Activated CD4-positive, alpha-beta T cell treated with anti-CD3 and anti-CD28 coated beads, Interleukin-10, Interleukin-2, amounts not matched to agents 100 ng/mL and 50 ng/mL, durations not matched to agents 16 hours and 8 hours (primary cell): Measurements from ENCODE around the gene MANBA.
A peak's percentile ranks its signal among the peaks of the same experiment; 100 is the strongest.
"Not testable (repeated sequence)": the region's sequence is repeated elsewhere in the genome, so short reads cannot be mapped to it uniquely, and the experiment has no call there.

Experiments
- DNase-seq: peaks from one replicate; pipeline ENCODE4 v3.0.0-alpha.2; 2020

The MANBA gene

DNA sequence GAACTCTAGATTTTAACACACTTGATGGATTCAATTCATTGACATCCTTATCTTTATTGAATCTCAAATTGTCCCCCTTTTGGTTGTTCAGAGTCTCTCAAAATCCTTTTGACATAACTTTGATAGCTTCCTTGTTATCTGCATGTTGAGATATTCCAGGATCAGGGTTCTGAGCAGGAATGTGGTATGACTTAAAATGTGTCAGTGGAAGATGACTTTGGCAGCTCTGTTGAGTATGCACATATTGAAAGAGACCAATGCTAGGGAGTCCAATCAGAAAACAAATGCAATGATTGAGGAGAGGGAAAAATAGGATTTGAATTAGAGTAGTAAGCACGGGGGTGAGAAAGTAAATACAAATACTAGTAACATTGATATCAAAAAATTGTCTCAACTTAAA, 93.8 kb downstream of the MANBA start:
- DNase-seq: no peak

DNA sequence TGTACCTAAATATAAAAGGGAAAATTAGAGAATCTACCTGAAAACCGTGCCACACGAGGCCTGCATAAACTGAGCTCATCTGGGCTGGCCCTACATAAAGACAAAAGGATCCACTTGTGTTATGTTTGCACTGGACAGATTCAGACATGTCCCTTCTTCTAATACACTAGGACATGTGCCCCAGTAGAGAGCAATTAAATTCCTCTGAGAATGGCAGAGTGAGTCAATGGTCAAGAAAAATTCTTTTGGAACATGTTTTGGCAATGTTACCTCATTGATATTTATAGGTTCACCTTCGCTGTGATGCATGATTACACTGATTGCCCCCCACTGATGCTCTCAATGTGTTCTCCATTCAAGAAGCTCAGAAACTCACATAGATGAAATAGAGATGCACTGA, 95.2 kb downstream of the MANBA start:
- no peak for DNase-seq

DNA sequence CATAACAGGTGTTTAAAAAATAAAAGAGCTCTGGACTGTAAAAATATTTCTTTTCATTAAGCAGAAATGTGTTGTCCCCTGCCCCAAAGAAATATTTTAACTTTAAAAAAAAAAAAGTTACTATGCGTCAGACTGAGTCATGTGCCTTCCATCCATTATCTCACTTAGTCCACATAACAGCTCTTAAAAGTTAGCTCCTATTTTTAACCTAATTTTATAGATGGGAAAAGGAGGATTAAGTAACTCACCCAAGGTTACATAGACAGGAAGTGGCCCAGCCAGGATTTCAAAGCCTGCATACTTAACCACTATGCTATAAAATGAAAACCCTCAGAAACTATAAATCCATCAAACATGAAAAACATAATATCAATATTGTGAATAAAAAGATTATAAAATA, 97.7 kb downstream of the MANBA start:
- no peak for DNase-seq

DNA sequence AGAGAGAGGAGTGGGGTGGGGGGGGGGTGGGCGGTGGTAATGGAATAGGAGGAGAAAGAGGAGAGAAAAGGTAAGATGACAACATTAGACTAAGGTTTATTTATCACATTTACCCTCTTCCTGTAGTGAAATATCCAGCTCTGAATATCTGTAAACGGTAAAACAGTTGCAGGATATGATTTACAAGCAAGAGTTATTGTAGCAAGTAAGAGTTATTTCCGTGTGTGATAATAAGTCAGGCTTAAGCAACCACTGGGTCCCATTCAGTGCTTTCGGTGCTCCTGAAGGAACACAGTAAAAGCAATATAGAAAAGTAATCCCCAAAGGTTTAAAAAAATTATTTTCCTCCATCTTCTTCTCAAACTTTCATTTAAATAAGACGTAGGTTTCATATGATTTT, 103.6 kb downstream of the MANBA start:
- no peak for DNase-seq

DNA sequence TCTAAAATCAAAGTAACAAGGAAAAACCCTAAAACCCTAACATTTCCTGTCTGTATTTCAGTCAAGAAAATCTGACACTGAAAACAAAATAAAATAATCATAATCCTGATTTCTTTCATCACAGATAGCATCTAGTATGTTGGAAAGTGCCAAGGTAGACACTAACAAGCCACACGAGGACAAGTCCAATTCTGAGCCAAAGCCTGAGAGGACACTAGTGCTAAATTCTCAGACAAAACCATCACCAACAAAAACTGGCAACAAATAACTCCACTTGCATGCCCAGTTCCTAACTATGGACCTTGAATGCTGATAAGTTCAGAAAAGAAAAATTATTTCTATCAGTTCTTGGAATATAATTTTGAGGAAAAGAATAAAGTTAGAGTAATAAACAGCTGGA, 113.7 kb downstream of the MANBA start:
- no peak for DNase-seq

DNA sequence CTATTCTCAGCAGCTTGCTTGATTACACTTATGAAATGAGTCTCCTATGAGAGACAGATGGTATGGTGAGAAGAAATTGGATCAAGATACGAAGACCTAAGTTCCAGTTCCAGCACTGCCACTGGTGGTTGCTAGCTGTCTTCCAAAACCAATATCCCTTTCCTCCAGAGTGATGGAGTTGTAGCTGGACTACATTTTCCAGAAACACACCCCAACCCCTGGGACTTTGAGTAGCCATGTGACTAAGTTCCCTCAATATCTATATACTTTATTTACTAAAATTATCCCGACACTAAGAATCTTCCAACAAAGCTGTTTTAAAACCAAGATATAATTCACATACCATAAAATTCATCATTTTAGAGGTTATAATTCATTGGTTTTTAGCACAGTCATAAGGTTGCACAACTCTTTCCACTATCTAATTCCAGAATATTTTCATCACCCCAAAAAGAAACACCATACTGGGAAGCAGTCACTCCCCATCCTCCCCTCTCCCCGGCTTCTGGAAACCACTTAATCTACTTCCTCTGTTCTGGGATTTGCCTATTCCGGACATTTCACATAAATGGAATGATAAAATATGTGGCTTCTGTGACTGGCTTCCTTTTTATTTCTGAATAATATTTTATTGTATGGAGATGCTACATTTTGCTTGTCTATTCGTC, 118.0 kb downstream of the MANBA start:
- DNase-seq: no peak

DNA sequence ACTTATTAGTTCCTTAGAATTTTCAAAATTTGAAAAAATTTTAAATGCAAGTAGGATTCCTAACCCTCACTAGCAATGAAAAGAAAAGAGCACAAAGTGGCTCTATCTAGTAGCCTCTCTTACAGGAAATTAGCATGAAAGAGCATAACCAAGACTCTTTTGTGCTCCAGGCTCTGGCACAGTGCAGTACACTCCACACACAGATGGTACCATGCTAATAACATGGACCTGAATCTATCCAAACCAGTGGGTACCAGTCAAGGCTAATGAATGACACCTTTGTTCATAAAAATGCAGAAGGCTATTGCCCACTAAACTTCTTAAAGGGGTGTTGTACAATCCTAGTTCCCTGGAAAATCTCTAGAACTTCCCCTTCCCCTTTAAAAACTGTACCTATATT, 119.0 kb downstream of the MANBA start:
- no peak for DNase-seq

DNA sequence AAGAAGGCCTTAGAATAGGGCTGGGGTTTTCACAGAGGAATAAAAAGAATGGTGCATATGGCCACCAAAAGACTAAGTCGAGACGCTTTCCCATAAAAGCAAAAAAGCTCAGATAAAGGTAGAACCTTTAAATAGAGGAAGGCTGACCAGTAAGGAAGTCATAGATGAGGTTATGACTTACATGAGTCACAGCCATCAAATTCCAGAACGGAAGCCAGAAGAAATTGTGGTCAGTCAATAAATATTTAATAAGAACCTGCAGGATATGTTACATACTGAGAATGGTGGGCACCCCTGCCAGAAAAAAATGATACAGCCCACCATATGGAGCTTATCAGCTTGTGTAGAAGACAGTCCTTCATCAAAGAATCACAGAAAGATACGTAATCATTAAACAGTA, 120.1 kb downstream of the MANBA start:
- no peak for DNase-seq

DNA sequence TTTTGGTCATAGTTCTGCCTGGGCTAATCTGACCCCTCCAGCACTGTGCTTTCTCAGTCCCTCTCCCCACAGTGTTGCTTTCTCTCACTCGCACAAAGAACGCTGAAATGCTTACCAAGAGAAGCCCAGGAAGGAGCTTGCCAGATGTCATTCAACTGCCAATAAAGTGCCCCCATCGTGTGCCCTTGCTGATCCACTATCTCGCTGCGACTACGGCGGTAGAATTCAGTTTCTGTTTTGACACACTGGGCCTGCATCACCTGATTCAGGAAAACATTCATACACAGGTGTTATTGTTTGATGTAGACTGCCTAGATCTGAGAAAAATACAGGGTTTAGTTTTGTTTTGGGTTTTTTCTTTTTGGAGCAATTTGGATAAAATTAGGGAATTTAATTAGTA, 121.2 kb downstream of the MANBA start:
- DNase-seq: no peak

DNA sequence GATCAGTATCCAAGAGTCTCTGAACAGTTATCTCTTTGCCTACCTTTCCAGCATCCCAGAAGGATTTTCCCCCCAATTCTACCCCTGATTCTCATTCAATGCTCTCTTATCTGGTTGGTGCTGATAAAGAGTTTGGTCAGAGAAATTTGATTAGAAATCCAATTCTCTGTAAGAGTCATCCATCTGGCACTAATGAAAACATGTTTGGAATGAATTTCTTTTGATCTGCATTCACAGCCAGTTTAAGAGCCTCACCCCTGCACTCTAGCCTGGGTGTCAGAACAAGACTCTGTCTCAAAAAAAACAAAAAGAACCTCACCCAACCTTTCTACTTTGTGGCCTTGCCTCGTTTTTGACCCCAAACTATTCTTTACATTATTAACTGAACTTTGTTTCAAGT, 122.1 kb downstream of the MANBA start:
- DNase-seq: no peak

DNA sequence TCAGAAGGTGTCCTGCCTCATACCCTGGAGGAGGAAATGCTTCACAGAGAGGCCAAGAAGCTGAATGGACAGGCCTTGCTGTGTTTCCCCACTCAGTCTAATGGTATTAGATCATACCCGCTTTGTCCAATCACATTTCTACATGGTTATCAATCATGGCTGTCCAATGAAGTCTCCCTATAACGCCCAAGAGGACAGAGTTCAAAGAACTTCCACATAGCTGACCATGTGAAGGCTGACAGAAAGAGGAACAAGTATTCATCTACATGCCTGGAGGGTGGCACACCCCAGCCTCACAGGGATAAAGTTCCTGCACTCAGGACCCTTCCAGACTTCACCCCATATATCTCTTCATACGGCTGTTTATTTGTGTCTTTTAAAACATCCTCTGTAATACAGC, 123.4 kb downstream of the MANBA start:
- DNase-seq: no peak

DNA sequence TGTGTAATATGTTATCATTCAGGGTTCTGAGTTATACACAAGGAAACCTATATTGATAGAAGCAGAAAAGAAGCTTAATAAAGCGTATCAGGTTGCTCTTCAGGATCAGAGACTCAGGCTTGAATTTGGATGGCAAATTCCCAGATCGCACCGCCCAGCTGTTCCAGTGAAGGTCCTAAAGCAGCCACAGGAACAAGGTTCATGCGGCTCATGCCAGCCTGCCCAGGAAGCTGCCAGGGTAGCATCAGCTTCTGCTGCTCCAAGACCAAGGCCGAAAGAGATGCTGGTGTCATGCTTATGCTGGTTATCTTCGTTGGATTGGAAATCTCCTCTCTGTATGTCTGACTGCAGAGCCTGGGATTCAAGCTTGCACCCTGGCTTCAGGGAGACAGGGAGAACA, 127.7 kb downstream of the MANBA start:
- DNase-seq: no peak

DNA sequence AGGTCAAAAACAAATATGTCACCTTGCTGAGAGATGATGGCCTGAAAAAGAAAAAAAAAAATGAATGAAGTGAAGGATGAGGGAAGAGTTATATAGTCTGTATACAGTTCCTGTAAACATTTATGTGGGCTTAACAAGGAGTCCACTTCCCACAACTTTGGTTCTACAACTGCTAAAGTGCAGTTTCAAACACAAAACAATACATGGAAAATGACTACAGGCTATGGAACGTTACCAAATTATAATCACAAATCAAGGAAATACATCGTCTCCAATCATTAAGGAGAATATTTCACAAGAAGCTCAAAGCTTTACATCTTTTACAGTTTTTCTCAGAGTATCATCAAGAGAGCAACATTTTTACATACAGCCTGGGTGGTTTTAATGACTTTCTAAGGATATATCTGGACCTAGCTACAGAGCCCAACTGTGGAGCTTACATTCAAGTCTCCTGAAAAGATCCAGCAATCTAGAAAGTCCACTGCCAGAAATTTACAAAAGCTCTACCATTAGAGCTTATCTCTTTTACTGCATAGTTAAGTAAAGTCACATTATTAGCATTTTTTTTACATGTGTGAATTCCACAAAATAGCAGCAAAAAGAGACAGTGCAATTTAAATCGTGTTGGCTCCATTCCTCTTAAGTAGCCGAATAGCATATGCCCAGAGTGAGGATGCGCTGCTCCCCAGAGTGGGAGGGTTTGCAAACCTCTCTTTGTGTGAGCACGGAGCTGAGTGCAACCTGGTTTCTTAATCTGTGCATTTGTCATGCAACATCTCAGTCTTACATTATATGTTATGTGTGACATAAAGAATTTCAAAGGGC, 128.3 kb downstream of the MANBA start:
- no peak for DNase-seq

DNA sequence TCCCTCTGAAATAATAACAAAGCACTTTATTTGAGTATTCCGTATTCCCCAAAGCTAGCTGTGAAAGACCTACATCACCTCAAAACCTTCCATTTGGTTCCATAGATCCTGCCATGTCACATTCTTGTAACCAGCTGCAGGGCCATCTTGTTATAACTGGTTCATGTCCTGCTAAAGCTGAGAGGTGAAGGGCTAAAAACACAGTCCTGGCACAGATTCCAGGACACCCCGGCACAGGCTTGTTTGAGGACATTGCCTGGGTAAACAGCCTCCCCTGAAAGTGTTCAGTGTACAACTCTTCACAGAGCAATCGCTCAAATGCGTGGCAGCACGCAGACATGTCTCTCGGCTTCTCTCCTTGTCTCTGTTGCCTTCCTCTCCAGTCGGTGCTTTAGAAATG, 129.2 kb downstream of the MANBA start:
- DNase-seq: no peak

DNA sequence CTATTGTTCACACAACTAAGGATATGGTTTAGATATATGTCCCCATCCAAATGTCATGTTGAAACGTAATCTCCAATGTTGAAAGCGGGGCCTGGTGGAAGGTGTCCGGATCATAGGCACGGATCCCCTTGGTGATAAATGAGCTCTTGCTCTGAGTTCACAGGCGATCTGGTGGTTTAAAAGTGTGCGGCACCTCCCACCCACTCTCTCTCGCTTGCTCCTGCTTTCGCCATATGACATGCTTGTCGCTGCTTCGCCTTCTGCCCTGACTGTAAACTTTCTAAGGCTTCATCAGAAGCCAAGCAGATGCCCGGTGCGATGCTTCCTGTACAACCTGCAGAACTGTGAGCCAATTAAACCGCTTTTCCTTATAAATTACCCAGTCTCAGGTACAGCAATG, 131.1 kb downstream of the MANBA start:
- no peak for DNase-seq

DNA sequence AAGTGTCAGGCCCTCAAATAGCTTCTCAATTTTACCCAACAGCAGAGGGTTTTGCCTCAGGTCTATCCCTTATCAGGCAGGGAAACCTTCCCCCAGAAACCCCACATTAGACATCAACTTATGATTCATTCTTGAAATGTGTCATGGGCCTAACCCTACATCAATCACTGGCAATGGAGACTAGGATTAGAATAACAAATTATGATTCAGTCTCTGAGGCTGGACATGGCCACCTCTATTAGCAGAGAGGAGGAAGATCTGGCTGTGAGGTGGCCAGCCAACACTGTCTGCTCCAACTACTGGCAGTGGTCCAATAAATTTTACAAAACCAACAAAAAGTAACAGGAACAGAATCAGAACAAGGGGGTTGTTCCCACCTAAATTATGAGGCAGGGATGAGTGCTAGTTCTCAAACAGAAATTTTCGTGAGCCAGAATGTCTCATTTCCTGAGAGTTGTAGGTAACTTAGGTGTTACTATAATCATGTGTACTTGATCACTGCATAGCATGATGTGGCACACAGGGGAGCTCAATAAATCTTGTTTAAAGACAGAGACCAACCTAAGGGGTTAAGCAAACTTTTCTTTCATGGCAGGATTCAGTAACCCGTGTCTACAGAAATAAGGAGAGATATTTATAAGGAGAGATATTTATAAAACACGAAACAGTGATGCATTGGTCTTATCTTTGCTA, 132.8 kb downstream of the MANBA start:
- DNase-seq: peak; percentile 76

DNA sequence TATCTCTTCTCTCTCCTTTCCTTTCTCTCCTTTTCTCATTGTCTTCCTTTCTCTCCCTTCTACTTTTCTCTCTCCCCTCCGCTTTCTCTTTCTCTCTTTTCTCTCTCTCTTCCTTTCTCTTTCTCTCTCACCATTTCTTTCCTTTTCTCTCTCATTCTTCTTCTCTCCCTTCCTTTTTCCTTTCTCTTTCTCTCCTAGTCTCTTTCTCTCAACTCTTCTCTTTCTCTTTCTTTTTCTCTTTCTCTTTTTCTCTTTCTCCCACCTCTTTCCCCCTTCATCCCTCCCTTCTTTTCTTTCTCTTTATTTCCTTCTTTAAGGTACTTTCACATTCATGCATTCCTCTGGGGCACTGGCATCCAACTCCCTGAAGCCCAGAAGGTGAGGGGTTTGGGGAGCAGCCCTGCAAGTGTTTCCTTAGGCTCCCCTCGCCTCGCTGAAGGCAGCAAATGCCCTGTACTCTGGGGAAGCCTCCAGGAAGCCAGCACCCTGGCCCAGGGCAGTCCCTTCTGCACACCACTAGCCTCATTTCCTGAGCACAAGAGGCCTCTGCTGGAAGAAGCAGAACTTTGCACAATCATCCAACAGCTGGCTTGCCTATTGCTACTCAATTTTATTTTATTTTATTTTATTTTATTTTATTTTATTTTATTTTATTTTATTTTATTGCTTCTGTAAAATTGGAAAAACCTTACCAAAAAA, 135.4 kb downstream of the MANBA start:
- DNase-seq: peak; percentile 82

DNA sequence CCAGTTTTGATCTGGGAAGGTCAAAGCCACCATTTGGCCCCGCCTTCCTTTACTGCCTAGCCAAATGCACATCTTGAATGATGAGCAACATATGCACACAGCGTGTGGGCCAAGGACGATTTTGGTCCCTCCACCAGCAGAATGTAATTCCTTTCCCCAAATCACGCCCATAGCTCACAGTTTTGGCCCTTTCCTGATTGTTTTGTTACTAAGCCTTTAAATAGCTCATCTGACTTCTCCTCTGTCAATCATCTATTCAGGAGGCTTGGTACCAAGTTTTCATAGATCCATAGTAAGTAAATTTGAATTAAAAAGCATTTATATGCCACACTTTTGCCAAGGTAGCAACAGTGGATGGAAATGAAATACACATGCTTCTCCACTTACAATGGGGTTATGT, 136.3 kb downstream of the MANBA start:
- no peak for DNase-seq

DNA sequence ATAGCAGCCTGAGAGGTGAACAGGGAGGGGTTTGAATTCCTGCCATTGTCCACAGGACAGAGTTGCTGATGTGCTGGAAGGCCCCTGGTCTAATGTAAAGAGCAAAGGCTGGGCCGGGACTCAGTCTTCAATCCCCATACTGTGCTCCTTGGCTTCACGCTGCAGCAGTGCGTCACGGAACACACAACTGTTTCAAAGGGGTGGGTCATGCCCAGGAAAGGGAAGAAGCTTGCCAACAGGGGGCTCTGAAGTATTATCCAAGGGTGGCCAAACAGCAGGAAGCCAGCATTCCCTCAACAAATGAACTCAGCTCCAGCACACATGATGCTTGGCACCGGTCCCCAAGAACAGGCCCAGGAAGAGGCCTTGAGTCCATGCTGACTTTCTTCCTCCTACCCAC, 137.1 kb downstream of the MANBA start:
- no peak for DNase-seq

DNA sequence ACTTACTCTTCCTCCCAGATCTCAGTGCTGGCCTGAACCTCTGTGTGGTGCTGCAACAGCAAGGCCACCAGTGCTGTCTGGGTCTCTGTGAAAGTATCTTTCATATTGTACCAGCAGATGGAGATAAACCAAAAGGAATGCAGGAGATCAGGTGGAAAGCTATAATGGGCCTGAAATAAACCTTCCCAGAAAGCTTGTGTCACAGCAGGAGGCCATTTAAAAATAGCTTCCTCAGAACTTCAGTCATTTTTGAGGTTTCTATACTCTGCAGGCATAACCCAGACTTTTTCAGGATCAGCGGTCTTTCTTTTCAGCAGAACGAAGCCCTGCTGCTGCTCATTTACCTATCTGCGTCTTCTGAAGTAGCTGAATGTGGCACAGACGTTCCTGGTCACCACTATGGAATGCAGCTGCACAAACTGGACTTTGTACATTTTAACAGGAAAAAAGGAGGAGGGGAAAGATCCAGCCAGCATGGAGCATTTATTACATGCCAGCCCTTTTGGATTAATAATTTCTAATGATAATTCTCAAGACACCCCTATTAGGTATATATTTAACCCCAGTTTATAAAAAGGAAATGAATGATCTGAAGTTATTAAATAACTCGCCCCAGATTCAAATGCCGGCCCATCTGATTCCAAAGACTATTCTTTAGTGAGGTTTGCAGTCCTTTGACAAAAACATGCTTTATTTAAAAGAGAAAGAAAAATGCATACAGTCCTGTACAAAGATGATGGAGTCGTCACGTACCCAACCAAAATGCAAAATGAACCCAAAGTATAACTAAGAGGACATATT, 139.9 kb downstream of the MANBA start:
- DNase-seq: peak; percentile 28

DNA sequence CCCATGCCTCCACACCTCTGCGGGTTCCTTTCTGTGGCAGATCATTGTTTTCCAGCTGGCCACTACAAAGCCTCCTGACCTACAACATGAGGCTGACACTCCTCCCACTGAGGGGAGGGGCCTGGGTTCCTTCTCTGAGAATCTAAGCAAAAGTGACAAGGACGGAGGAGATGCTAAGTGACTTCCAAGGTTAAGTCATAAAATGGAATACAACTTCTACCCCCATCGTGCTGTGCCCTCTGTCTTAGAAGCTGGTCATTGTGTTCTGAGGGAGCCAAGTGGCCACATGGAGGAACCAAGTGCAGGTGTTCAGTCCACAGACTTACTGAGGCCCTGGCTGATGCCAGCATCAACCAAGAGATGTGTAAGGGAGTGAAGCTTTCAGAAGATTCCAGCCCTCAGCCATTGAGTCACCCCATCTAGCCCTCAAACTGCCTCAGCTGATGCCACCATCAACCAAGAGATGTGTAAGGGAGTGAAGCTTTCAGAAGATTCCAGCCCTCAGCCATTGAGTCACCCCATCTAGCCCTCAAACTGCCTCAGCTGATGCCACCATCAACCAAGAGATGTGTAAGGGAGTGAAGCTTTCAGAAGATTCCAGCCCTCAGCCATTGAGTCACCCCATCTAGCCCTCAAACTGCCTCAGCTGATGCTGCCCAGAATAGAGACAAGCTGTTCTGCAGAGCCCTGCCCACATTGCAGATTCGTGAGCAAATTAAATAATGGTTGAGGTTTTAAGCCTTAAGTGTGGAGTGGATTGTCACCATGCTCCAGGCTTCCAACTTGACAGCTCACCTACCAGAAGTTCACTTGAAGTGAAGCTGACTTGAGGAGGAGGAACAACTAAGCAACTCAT, 140.8 kb downstream of the MANBA start:
- not testable (repeated sequence) for DNase-seq

DNA sequence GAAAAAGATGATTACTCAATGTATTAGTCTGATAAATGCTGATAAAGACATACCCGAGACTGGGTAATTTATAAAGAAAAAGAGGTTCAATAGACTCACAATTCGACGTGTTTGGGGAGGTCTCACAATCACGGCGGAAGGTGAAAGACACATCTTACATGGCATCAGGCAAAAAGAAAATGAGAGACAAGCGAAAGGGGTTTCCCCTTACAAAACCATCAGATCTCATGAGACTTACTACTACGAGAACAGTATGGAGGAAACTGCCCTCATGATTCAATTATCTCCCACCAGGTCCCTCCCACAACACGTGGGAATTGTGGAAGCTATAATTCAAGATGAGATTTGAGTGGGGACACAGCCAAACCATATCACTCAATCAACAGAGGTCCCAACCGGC, 141.7 kb downstream of the MANBA start:
- DNase-seq: not testable (repeated sequence)
